HEK293T (cell line): Measurements from ENCODE around the gene WDR93.
"Not testable (repeated sequence)": the region's sequence is repeated elsewhere in the genome, so short reads cannot be mapped to it uniquely, and the experiment has no call there.

Source experiments
- CTCF ChIA-PET: fragments of 350-600 bp; formaldehyde crosslinking; extraction: SDS; loops from one replicate; lab custom pipeline; 2021; ENCODE audit warnings: antibody characterized with exemption, inconsistent platforms; lab: Yijun Ruan, JAX
- POLR2A ChIA-PET: fragments of 350-600 bp; formaldehyde crosslinking; extraction: SDS; loops from one replicate; lab custom pipeline; 2020; ENCODE audit warnings: antibody characterized with exemption, inconsistent platforms; lab: Yijun Ruan, JAX
- DNase-seq: peaks from one replicate; pipeline ENCODE4 v3.0.0; 2012; ENCODE audit warnings: mixed read lengths; ENCODE audit errors: extremely low spot score
- ARNT ChIP-seq: fragments of 450-650 bp; IDR thresholded peaks from 2 replicates; pipeline ENCODE4 v1.6.1; 2017; ENCODE audit warnings: mild to moderate bottlenecking
- BHLHE40 ChIP-seq: fragments of 450-650 bp; IDR thresholded peaks from 2 replicates; pipeline ENCODE4 v1.6.1; 2016; ENCODE audit warnings: mild to moderate bottlenecking, moderate library complexity, borderline replicate concordance
- CTBP1 ChIP-seq: fragments of 450-650 bp; IDR thresholded peaks from 2 replicates; pipeline ENCODE4 v1.6.1; 2016; ENCODE audit warnings: borderline replicate concordance
- ELF4 ChIP-seq: fragments of 450-650 bp; IDR thresholded peaks from 2 replicates; pipeline ENCODE4 v1.6.1; 2017; ENCODE audit warnings: antibody characterized with exemption
- FOXA1 ChIP-seq: fragments of 450-650 bp; IDR thresholded peaks from 2 replicates; pipeline ENCODE4 v1.6.1; 2016; ENCODE audit warnings: mild to moderate bottlenecking
- FOXK2 ChIP-seq: fragments of 450-650 bp; IDR thresholded peaks from 2 replicates; pipeline ENCODE4 v1.6.1; 2016; ENCODE audit warnings: mild to moderate bottlenecking
- FOXM1 ChIP-seq: fragments of 450-650 bp; IDR thresholded peaks from 2 replicates; pipeline ENCODE4 v1.6.1; 2017; ENCODE audit warnings: mild to moderate bottlenecking, borderline replicate concordance
- HDGF ChIP-seq: fragments of 450-650 bp; IDR thresholded peaks from 2 replicates; pipeline ENCODE4 v1.6.1; 2017; ENCODE audit warnings: antibody characterized with exemption, borderline replicate concordance
- L3MBTL2 ChIP-seq: fragments of 450-650 bp; conservative IDR thresholded peaks from 2 replicates; pipeline ENCODE4 v1.6.1; 2016; ENCODE audit warnings: mild to moderate bottlenecking
- LEF1 ChIP-seq: fragments of 450-650 bp; IDR thresholded peaks from 2 replicates; pipeline ENCODE4 v1.6.1; 2017; ENCODE audit warnings: mild to moderate bottlenecking, borderline replicate concordance
- NFRKB ChIP-seq: fragments of 450-650 bp; IDR thresholded peaks from 2 replicates; pipeline ENCODE4 v1.6.1; 2016; ENCODE audit warnings: mild to moderate bottlenecking, moderate library complexity
- SP1 ChIP-seq: fragments of 450-650 bp; IDR thresholded peaks from 2 replicates; pipeline ENCODE4 v1.6.1; 2017
- SUZ12 ChIP-seq: fragments of 450-650 bp; IDR thresholded peaks from 2 replicates; pipeline ENCODE4 v1.6.1; 2016; ENCODE audit warnings: mild to moderate bottlenecking
- TARDBP ChIP-seq: fragments of 450-650 bp; IDR thresholded peaks from 2 replicates; pipeline ENCODE4 v1.6.1; 2016
- ZNF384 ChIP-seq: fragments of 450-650 bp; IDR thresholded peaks from 2 replicates; pipeline ENCODE4 v1.6.1; 2016
- TF ChIP-seq, protein P1 (sequence below): fragments of 450-650 bp; IDR thresholded peaks from 2 replicates; pipeline ENCODE4 v1.6.1; 2016

Gene WDR93

DNA sequence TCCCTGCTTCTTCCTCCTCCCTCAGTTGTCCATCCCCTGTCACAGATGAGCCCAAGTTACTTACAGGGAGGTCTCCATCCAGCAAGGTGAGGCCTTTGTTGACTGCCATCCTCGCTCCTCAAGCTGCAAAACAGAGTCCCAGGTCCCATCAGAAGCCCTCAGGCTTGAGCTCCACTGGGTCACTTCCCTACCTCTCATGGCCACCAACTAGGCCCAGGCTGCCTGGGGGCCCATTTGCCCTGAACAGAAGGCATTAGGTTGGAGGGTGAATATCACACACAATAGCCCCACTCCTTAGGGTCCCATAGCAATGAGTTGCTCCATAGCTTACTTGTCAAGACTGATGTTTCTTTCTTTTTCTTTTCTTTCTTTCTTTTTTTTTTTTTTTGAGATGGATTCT lies 13.2 kb upstream of the WDR93 start:
- DNase-seq: no peak
- ChIA-PET POLR2A (interaction anchor here (0.6 kb wide), 1 partner anchor 217 kb away, joined by 3 read pairs; the partner anchor contains the start of gene AP3S2), CTCF (no interaction called here)
- TF ChIP-seq FOXK2: no peak
- no peak for TF ChIP-seq ZNF384
- no peak for TF ChIP-seq TARDBP
- TF ChIP-seq LEF1: no peak
- no peak for TF ChIP-seq NFRKB
- no peak for TF ChIP-seq BHLHE40
- no peak for TF ChIP-seq HDGF

DNA sequence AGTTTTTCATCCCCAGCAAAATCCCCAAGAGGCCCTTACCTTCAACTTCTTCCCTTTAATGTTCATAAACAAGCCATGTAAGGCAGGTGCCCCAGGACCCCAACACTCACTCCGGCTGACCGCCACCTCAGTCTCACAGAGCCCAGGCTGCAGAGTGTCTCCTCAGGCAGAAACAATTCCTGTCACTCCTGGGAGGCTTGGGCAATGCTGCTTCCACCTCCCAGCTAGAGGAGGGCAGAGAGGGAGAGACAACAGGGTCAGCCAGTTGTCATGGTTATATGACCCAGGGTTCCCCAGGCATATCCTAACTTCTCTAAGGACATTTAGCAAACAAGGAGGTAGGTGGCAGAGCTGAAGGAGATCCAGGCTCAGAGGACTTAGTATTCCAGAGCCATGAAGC lies 11.4 kb upstream of the WDR93 start, which contains the start of gene PLIN1:
Gene PLIN1 (minus strand): TSS at position 156 of the 400 bp plus-strand sequence. CDS start 1,878 bp downstream, outside the sequence.
- TF ChIP-seq L3MBTL2: no peak
- no peak for TF ChIP-seq NFRKB
- TF ChIP-seq HDGF: no peak
- no peak for TF ChIP-seq ARNT
- TF ChIP-seq SUZ12: no peak
- no peak for TF ChIP-seq FOXM1
- no peak for TF ChIP-seq TARDBP
- no peak for TF ChIP-seq LEF1
- no peak for TF ChIP-seq FOXK2
- TF ChIP-seq BHLHE40: no peak
- TF ChIP-seq SP1: no peak
- no peak for TF ChIP-seq FOXA1
- DNase-seq: no peak
- ChIA-PET POLR2A (no interaction called here), CTCF (no interaction called here)

DNA sequence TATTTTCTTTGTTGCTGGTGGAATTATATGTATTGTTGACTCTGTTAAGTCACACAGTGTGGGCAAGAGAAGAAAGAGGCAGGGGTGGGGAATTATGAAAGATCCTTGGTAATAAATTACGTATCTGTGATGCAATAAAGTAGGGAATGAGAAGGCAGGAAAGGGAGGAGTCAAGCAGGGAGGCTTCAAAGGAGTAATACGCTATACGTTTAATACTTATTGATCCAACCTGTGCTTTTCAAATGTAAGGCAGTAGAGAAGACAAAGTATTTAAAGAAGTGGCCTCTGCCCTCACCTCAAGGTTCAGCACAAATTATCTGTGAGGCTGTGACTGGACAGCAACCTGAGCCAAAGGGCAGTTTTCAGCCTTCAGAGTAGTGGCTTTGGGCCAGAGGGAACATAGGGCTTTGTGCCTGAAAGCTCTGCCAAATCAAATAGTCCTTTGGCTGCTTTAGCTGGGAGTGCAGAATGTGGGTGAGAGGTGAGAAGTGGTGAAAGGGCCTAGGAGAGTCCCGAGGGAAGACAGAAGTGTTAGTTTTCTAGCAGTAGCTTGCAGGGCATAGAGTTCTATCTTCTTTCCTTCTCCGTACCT lies 10.2 kb upstream of the WDR93 start:
- ChIA-PET CTCF (no interaction called here), POLR2A (no interaction called here)
- no peak for TF ChIP-seq SP1
- no peak for TF ChIP-seq HDGF
- TF ChIP-seq FOXM1: no peak
- TF ChIP-seq TARDBP: no peak
- no peak for TF ChIP-seq CTBP1
- TF ChIP-seq FOXK2: no peak
- TF ChIP-seq BHLHE40: no peak
- TF ChIP-seq ELF4: no peak
- no peak for TF ChIP-seq NFRKB
- no peak for TF ChIP-seq FOXA1
- TF ChIP-seq SUZ12: no peak
- TF ChIP-seq, protein P1, sequence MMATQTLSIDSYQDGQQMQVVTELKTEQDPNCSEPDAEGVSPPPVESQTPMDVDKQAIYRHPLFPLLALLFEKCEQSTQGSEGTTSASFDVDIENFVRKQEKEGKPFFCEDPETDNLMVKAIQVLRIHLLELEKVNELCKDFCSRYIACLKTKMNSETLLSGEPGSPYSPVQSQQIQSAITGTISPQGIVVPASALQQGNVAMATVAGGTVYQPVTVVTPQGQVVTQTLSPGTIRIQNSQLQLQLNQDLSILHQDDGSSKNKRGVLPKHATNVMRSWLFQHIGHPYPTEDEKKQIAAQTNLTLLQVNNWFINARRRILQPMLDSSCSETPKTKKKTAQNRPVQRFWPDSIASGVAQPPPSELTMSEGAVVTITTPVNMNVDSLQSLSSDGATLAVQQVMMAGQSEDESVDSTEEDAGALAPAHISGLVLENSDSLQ: no peak
- TF ChIP-seq ZNF384: no peak
- no peak for DNase-seq

DNA sequence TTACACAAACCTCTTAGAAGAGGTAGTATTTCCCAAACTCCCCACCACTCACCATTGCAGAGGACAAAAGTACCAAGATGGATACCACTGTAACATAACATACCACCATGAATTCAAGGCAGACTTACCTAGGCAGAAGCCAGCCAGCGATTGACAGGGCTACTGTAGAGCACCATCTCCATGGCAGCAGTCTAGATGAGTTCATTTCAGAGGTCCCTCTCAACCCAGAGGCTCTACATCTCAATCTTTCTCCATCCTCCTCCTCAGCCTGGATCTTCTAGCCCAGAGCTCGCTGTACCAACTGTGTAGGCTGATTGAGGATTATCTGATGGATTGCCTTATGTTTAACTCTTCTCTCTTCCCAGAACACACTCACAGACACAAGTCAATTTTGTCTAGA lies 9.5 kb upstream of the WDR93 start:
- DNase-seq: no peak
- TF ChIP-seq SUZ12: no peak
- TF ChIP-seq, protein P1: no peak
- no peak for TF ChIP-seq ELF4
- TF ChIP-seq L3MBTL2: no peak
- no peak for TF ChIP-seq FOXA1
- TF ChIP-seq BHLHE40: no peak
- TF ChIP-seq HDGF: no peak
- POLR2A ChIA-PET: no interaction called here
- CTCF ChIA-PET: no interaction called here

DNA sequence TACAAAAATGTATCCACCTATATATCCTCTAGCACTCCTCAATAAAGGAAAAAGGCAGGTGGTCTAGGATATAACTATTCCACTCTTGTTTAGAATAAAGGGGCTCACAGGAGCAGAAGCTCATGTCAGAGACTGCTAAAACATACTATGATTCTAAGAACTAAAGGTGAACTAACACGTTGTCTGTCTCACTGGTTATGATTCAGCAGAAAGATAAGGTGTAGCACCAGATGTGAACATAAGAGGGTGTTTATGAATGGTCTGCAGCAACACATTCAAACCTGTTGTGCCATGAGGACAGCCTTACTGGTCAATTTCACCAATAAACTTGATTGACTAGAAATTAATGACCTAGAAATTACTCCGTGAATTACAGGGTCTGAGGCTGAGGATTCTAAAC lies 4.6 kb upstream of the WDR93 start:
- CTCF ChIA-PET: no interaction called here
- no peak for DNase-seq
- TF ChIP-seq LEF1: no peak
- POLR2A ChIA-PET: no interaction called here

DNA sequence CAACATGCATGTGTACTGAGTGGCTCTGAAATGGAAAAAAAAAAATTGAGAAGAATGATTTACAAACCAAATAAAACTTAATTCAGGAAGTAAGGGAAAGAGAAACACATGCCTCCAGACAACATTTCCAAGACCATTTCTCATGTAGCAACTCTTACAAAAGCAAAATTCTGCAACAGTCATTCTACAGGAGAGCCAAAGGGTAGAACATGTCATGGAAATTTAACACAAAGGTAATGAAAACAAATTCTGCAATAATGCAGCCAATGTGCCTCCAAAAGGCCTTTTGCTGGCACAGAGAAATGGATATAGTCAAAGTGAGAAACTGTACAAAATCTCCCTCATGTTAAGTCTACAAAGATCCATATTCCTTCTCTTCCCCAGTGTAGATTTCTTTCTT lies 4.1 kb upstream of the WDR93 start:
- POLR2A ChIA-PET: no interaction called here
- DNase-seq: no peak
- TF ChIP-seq FOXA1 (no peak), ARNT (no peak), L3MBTL2 (no peak), FOXK2 (no peak), BHLHE40 (no peak), ELF4 (no peak), HDGF (no peak), TARDBP (no peak), SP1 (no peak), CTBP1 (no peak), FOXM1 (no peak), NFRKB (no peak), ZNF384 (no peak), SUZ12 (no peak), LEF1 (no peak)
- TF ChIP-seq, protein P1: no peak
- CTCF ChIA-PET: no interaction called here

DNA sequence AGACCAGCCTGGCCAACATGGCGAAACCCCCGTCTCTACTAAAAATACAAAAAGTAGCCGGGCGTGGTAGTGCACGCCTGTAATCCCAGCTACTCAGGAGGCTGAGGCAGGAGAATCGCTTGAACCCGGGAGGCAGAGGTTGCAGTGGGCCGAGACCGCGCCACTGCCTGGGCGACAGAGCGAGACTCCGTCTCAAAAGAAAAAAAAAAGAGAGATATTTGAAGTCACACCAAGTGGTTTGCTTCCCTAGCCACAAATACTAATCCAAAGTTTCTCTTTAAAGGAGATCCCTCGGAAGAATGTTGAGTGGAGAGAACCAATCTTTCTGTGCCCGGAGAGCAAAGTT lies 708 bp upstream of the WDR93 start:
- CTCF ChIA-PET: interaction anchor here (0.7 kb wide), 1 partner anchor 291 kb away, joined by 3 read pairs; no protein-coding TSS in a partner anchor
- DNase-seq, POLR2A ChIA-PET: not testable (repeated sequence)
- peak; percentile 69; the same call in 1 of the 2 replicates for TF ChIP-seq L3MBTL2
